Activated CD4-positive, alpha-beta T cell treated with anti-CD3 and anti-CD28 coated beads, Interleukin-2, amount 50 U/mL, for 1 hour (primary cell): ENCODE results near the gene CACNB1.
"Not testable (repeated sequence)": the region's sequence is repeated elsewhere in the genome, so short reads cannot be mapped to it uniquely, and the experiment has no call there.

Experiments
- DNase-seq: peaks from one replicate; pipeline ENCODE4 v3.0.0-alpha.2; 2020

Gene CACNB1

GRCh38 chr17:39150104-39150634, 47.3 kb downstream of the CACNB1 start:
- no peak for DNase-seq

GRCh38 chr17:39147221-39148185, 50.0 kb downstream of the CACNB1 start:
- no peak for DNase-seq

GRCh38 chr17:39146273-39146672, 51.2 kb downstream of the CACNB1 start:
- no peak for DNase-seq

- DNase-seq: no peak
Observed at GRCh38 chr17:39145143-39145542, 52.3 kb downstream of the CACNB1 start.

GRCh38 chr17:39144416-39144840, 53.0 kb downstream of the CACNB1 start:
- DNase-seq: no peak

GRCh38 chr17:39143552-39144093, 53.8 kb downstream of the CACNB1 start:
- DNase-seq: no peak

- DNase-seq: no peak
Observed at GRCh38 chr17:39141915-39142664, 55.4 kb downstream of the CACNB1 start.

GRCh38 chr17:39141294-39141693, 56.2 kb downstream of the CACNB1 start:
- no peak for DNase-seq

GRCh38 chr17:39139561-39139960, 57.9 kb downstream of the CACNB1 start:
- DNase-seq: no peak

- no peak for DNase-seq
Observed at GRCh38 chr17:39139161-39139511, 58.3 kb downstream of the CACNB1 start.

GRCh38 chr17:39138431-39139160, 58.9 kb downstream of the CACNB1 start:
- no peak for DNase-seq

- DNase-seq: no peak
Observed at GRCh38 chr17:39134878-39135277, 62.6 kb downstream of the CACNB1 start.

- no peak for DNase-seq
Observed at GRCh38 chr17:39132192-39132610, 65.3 kb downstream of the CACNB1 start.

- DNase-seq: no peak
Observed at GRCh38 chr17:39131616-39132015, 65.9 kb downstream of the CACNB1 start.

GRCh38 chr17:39130205-39130604, 67.3 kb downstream of the CACNB1 start:
- no peak for DNase-seq

- DNase-seq: not testable (repeated sequence)
Observed at GRCh38 chr17:39129544-39129943, 67.9 kb downstream of the CACNB1 start.

- no peak for DNase-seq
Observed at GRCh38 chr17:39126436-39126835, 71.0 kb downstream of the CACNB1 start.

GRCh38 chr17:39125143-39125875, 72.2 kb downstream of the CACNB1 start:
- no peak for DNase-seq

GRCh38 chr17:39123627-39124026, 73.8 kb downstream of the CACNB1 start:
- no peak for DNase-seq
